GM12878 (cell line): ENCODE data around the gene TMEM208.

ENCODE experiments used
- CREM ChIP-seq: IDR thresholded peaks from 2 replicates; pipeline ENCODE4 v1.6.1; 2014; ENCODE audit warnings: antibody characterized with exemption, low read depth
- ESRRA ChIP-seq: IDR thresholded peaks from 2 replicates; pipeline ENCODE4 v1.6.1; 2012; ENCODE audit warnings: mild to moderate bottlenecking, low read length, improper control_type of control experiment
- ETV6 ChIP-seq, 2 experiments: fragments of 450-650 bp in 1 of 2; IDR thresholded peaks in 1 of 2; conservative IDR thresholded peaks in 1 of 2; 2 replicates each; pipeline ENCODE4 v1.6.1; 2014; ENCODE audit warnings: antibody characterized with exemption in 1 of 2, borderline replicate concordance in 1 of 2, low read depth in 1 of 2, mild to moderate bottlenecking in 1 of 2, moderate library complexity in 1 of 2
- FOS ChIP-seq: IDR thresholded peaks from 3 replicates; pipeline ENCODE4 v1.6.1; 2011; ENCODE audit warnings: borderline replicate concordance; ENCODE audit not compliant: insufficient read length; ENCODE audit errors: extremely low read depth
- KLF5 ChIP-seq: fragments of 450-650 bp; IDR thresholded peaks from 2 replicates; pipeline ENCODE4 v1.6.1; 2014; ENCODE audit warnings: mild to moderate bottlenecking; ENCODE audit not compliant: partially characterized antibody
- SREBF2 ChIP-seq: IDR thresholded peaks from 2 replicates; pipeline ENCODE4 v1.6.1; 2012; ENCODE audit warnings: mild to moderate bottlenecking, low read length
- TAF1 ChIP-seq: IDR thresholded peaks from 2 replicates; pipeline ENCODE4 v1.6.1; 2011; ENCODE audit warnings: mild to moderate bottlenecking, low read depth, low read length, borderline replicate concordance
- YBX1 ChIP-seq: fragments of 450-650 bp; IDR thresholded peaks from 2 replicates; pipeline ENCODE4 v1.6.1; 2016; ENCODE audit warnings: antibody characterized with exemption
- ZNF274 ChIP-seq: IDR thresholded peaks from one replicate; pipeline ENCODE4 v1.8.0; 2011; ENCODE audit not compliant: insufficient read length, insufficient read depth
- ZNF687 ChIP-seq: fragments of 450-650 bp; IDR thresholded peaks from 2 replicates; pipeline ENCODE4 v1.6.1; 2017; ENCODE audit warnings: mild to moderate bottlenecking, moderate library complexity

- TF ChIP-seq YBX1 (no peak), ZNF687 (no peak), CREM (no peak), KLF5 (no peak), FOS (no peak), ZNF274 (no peak), ETV6 (conservative IDR thresholded peaks at IDR 0.05 in 1 of 2, IDR thresholded peaks at IDR 0.05 in 1 of 2; ENCODE audit: borderline replicate concordance in 1 of 2, low read depth in 1 of 2) (no peak), TAF1 (no peak), ESRRA (no peak), SREBF2 (no peak)
Measured at GRCh38 chr16:67190448-67191399, 36.2 kb upstream of the TMEM208 start.
